Stimulated activated CD4-positive, alpha-beta T cell treated with anti-CD3 and anti-CD28 coated beads, Interleukin-12 subunit alpha, Interleukin-12 subunit beta, amount 100 ng/mL, for 24 hours (primary cell): Measurements from ENCODE around the gene CAMTA1.

Source experiments
- DNase-seq, 2 experiments: peaks; one replicate each; pipeline ENCODE4 v3.0.0-alpha.2; 2020; ENCODE audit warnings: low read depth in 2 of 2

Gene CAMTA1

GRCh38 chr1:7474143-7474490 is 688.9 kb downstream of the CAMTA1 start:
- no peak for DNase-seq

GRCh38 chr1:7474786-7475502 is 689.7 kb downstream of the CAMTA1 start:
- DNase-seq, result no peak

- DNase-seq, result no peak
These were observed 690.4 kb downstream of the CAMTA1 start for GRCh38 chr1:7475691-7476090.

- no peak for DNase-seq
These were observed 691.1 kb downstream of the CAMTA1 start for GRCh38 chr1:7476402-7476801.

GRCh38 chr1:7476861-7477547 is 691.8 kb downstream of the CAMTA1 start:
- DNase-seq, result no peak

- no peak for DNase-seq
These were observed 692.3 kb downstream of the CAMTA1 start for GRCh38 chr1:7477593-7477992.

GRCh38 chr1:7478142-7478790 is 693.0 kb downstream of the CAMTA1 start:
- DNase-seq, result no peak

- DNase-seq, result no peak
These were observed 693.7 kb downstream of the CAMTA1 start for GRCh38 chr1:7478809-7479499.

GRCh38 chr1:7479571-7479970 is 694.3 kb downstream of the CAMTA1 start:
- DNase-seq, result no peak

- no peak for DNase-seq
These were observed 695.9 kb downstream of the CAMTA1 start for GRCh38 chr1:7481194-7481593.

- no peak for DNase-seq
These were observed 696.8 kb downstream of the CAMTA1 start for GRCh38 chr1:7482077-7482476.

- DNase-seq, result no peak
These were observed 697.7 kb downstream of the CAMTA1 start for GRCh38 chr1:7482772-7483495.

GRCh38 chr1:7483634-7484383 is 698.6 kb downstream of the CAMTA1 start:
- DNase-seq, result no peak

GRCh38 chr1:7485086-7485780 is 700.0 kb downstream of the CAMTA1 start:
- DNase-seq, result no peak

GRCh38 chr1:7485826-7486225 is 700.6 kb downstream of the CAMTA1 start:
- no peak for DNase-seq

- no peak for DNase-seq
These were observed 702.7 kb downstream of the CAMTA1 start for GRCh38 chr1:7487766-7488474.

GRCh38 chr1:7488475-7488842 is 703.2 kb downstream of the CAMTA1 start:
- no peak for DNase-seq

GRCh38 chr1:7489586-7489985 is 704.3 kb downstream of the CAMTA1 start:
- no peak for DNase-seq

GRCh38 chr1:7490576-7490975 is 705.3 kb downstream of the CAMTA1 start:
- no peak for DNase-seq
